Measurements from ENCODE around the gene GAGE2A. TPM values are rescaled to one million over a fixed set of nuclear protein-coding genes. Genes with fewer than 3 reads are reported as not detected.

The GAGE2A gene
- not detected in 2 replicates for total RNA-seq

GRCh38 chrX:49589196-49589595 lies at the start of gene GAGE2A:
Gene GAGE2A (plus strand): TSS chrX:49589496. CDS start chrX:49590651, 1,155 bp downstream.

DNA sequence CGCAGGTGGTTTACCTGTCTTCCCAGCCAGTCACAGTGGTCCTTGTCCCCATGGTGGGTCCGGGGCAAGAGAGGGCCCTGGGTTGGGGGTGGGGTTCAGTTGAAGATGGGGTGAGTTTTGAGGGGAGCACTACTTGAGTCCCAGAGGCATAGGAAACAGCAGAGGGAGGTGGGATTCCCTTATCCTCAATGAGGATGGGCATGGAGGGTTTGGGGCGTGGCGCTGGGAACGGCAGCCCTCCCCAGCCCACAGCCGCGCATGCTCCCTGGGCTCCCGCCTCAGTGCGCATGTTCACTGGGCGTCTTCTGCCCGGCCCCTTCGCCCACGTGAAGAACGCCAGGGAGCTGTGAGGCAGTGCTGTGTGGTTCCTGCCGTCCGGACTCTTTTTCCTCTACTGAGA lies 47.9 kb upstream of the GAGE2A start, which contains the start of gene GAGE12D:
Gene GAGE12D (plus strand): TSS at position 301 of the 400 bp plus-strand sequence. CDS start 1,155 bp downstream, outside the sequence.

DNA sequence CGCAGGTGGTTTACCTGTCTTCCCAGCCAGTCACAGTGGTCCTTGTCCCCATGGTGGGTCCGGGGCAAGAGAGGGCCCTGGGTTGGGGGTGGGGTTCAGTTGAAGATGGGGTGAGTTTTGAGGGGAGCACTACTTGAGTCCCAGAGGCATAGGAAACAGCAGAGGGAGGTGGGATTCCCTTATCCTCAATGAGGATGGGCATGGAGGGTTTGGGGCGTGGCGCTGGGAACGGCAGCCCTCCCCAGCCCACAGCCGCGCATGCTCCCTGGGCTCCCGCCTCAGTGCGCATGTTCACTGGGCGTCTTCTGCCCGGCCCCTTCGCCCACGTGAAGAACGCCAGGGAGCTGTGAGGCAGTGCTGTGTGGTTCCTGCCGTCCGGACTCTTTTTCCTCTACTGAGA lies 38.3 kb upstream of the GAGE2A start, which contains the start of gene GAGE12E:
Gene GAGE12E (plus strand): TSS at position 301 of the 400 bp plus-strand sequence. CDS start 1,155 bp downstream, outside the sequence.

GRCh38 chrX:49560542-49560941 lies 28.8 kb upstream of the GAGE2A start, which contains the start of gene GAGE12F:
Gene GAGE12F (plus strand): TSS chrX:49560842. CDS start chrX:49561997, 1,155 bp downstream.

GRCh38 chrX:49570100-49570499 lies 19.2 kb upstream of the GAGE2A start, which contains the start of gene GAGE12G:
Gene GAGE12G (plus strand): TSS chrX:49570400. CDS start chrX:49571555, 1,155 bp downstream.

GRCh38 chrX:49579649-49580048 lies 9.6 kb upstream of the GAGE2A start, which contains the start of gene GAGE12H:
Gene GAGE12H (plus strand): TSS chrX:49579949. CDS start chrX:49581104, 1,155 bp downstream.

DNA sequence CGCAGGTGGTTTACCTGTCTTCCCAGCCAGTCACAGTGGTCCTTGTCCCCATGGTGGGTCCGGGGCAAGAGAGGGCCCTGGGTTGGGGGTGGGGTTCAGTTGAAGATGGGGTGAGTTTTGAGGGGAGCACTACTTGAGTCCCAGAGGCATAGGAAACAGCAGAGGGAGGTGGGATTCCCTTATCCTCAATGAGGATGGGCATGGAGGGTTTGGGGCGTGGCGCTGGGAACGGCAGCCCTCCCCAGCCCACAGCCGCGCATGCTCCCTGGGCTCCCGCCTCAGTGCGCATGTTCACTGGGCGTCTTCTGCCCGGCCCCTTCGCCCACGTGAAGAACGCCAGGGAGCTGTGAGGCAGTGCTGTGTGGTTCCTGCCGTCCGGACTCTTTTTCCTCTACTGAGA lies 9.4 kb downstream of the GAGE2A start, which contains the start of gene GAGE1:
Gene GAGE1 (plus strand): TSS at position 301 of the 400 bp plus-strand sequence. CDS start 1,155 bp downstream, outside the sequence.

Other genes with a start within 250 kb of the GAGE2A start
- not detected in 2 replicates for gene GAGE12C, start 57.3 kb upstream of the GAGE2A start, total RNA-seq
- gene GAGE12D, start 47.8 kb upstream of the GAGE2A start, total RNA-seq, result not detected in 2 replicates
- not detected in 2 replicates for gene GAGE12E, start 38.2 kb upstream of the GAGE2A start, total RNA-seq
- gene GAGE12F, start 28.7 kb upstream of the GAGE2A start, total RNA-seq, result not detected in 2 replicates
- gene GAGE12G, start 19.1 kb upstream of the GAGE2A start, total RNA-seq, result not detected in 2 replicates
- gene GAGE12H, start 9.5 kb upstream of the GAGE2A start, total RNA-seq, result not detected in 2 replicates
- not detected in 2 replicates for gene GAGE1, start 9.5 kb downstream of the GAGE2A start, total RNA-seq
- not detected in 2 replicates for gene PAGE1, start 106.5 kb downstream of the GAGE2A start, total RNA-seq
- gene PAGE4, start 239.8 kb downstream of the GAGE2A start, total RNA-seq, result not detected in 2 replicates